Activated naive CD8-positive, alpha-beta T cell treated with anti-CD3 and anti-CD28 coated beads, Interleukin-2, amount 10 ng/mL, durations not matched to agents 7 days and 5 days (primary cell): ENCODE results near the gene CATSPERZ. TPM values are rescaled to one million over a fixed set of nuclear protein-coding genes. Genes with fewer than 3 reads are reported as not detected.

ENCODE experiments used
- ATAC-seq: fragments of 150-1000 bp; cut with Tn5 transposase; one replicate; pipeline ENCODE4 v1.10.0; 2021; ENCODE audit warnings: low read depth, moderate library complexity
- POLR2A ChIA-PET: fragments of 350-600 bp; sonication (Branson Sonifier 250); formaldehyde crosslinking; loops from one replicate; lab custom pipeline; 2021; ENCODE audit warnings: antibody characterized with exemption; lab: Charles Lee
- DNase-seq: peaks from one replicate; pipeline ENCODE4 v3.0.0; 2021
- H3K27ac Mint-ChIP-seq: one replicate; pipeline ENCODE4 v1.8.0; 2022; ENCODE audit warnings: mild to moderate bottlenecking, mixed read lengths
- H3K27me3 Mint-ChIP-seq: one replicate; pipeline ENCODE4 v1.8.0; 2022; ENCODE audit warnings: mild to moderate bottlenecking, moderate library complexity, mixed read lengths
- H3K36me3 Mint-ChIP-seq: one replicate; pipeline ENCODE4 v1.8.0; 2021; ENCODE audit warnings: mild to moderate bottlenecking, mixed read lengths
- H3K4me1 Mint-ChIP-seq: one replicate; pipeline ENCODE4 v1.8.0; 2021; ENCODE audit warnings: mixed read lengths
- H3K4me3 Mint-ChIP-seq: one replicate; pipeline ENCODE4 v1.8.0; 2022; ENCODE audit warnings: mild to moderate bottlenecking, moderate library complexity, mixed read lengths
- H3K9me3 Mint-ChIP-seq: one replicate; pipeline ENCODE4 v1.8.0; 2021; ENCODE audit warnings: mixed read lengths
- microRNA-seq: library from miRNA; unstranded; fragments of <30 nt; microRNA quantifications from one replicate; pipeline ENCODE4 v1.2.0, GENCODE V29; 2022
- total RNA-seq, 2 experiments: library from RNA; stranded (reverse); gene quantifications; one replicate each; pipeline ENCODE4 v1.2.3, GENCODE V29; 2021

Gene CATSPERZ
- total RNA-seq, 2 experiments from 2014 or later, result not detected

GRCh38 chr11:64352099-64352994, 52.2 kb downstream of the CATSPERZ start:
- Mint-ChIP-seq H3K36me3 (peaks cover 6% of the 10 kb centered on the region), H3K4me1 (peaks cover 3% of the 10 kb centered on the region), H3K9me3 (no peaks in the 10 kb centered on the region), H3K27me3 (no peaks in the 10 kb centered on the region), H3K4me3 (no peak overlapping the region), H3K27ac (no peak overlapping the region)
- ATAC-seq (no peak), DNase-seq (no peak)
- POLR2A ChIA-PET, result interaction anchor here (1.4 to 2.3 kb wide), 2 partner anchors 10 to 35 kb away, joined by 8 to 11 read pairs; partner anchors contain the start of genes PRDX5 and TRMT112

GRCh38 chr11:64352995-64353714, 53.0 kb downstream of the CATSPERZ start:
- ATAC-seq, result no peak
- Mint-ChIP-seq H3K27me3 (no peaks in the 10 kb centered on the region), H3K4me1 (peaks cover 8% of the 10 kb centered on the region), H3K36me3 (peaks cover 6% of the 10 kb centered on the region), H3K9me3 (no peaks in the 10 kb centered on the region), H3K27ac (no peak overlapping the region), H3K4me3 (no peak overlapping the region)
- POLR2A ChIA-PET, result interaction anchor here (0.8 to 2.3 kb wide), 3 partner anchors 8 to 35 kb away, joined by 3 to 11 read pairs (median 8); partner anchors contain the start of genes PRDX5 and TRMT112
- DNase-seq, result no peak

GRCh38 chr11:64353715-64354506, 53.8 kb downstream of the CATSPERZ start:
- ATAC-seq (no peak), DNase-seq (no peak)
- H3K9me3 Mint-ChIP-seq, result no peaks in the 10 kb centered on the region
- H3K4me1 Mint-ChIP-seq, result peaks cover 9% of the 10 kb centered on the region
- H3K36me3 Mint-ChIP-seq, result peaks cover 6% of the 10 kb centered on the region
- POLR2A ChIA-PET, result interaction anchor here (0.5 to 2.3 kb wide), 6 partner anchors 9 to 131 kb away, joined by 3 to 17 read pairs (median 6); partner anchors contain the start of genes PRDX5 and TRMT112
- H3K4me3 Mint-ChIP-seq, result no peak overlapping the region
- H3K27ac Mint-ChIP-seq, result no peak overlapping the region
- H3K27me3 Mint-ChIP-seq, result no peaks in the 10 kb centered on the region

Small RNA genes lying within 50 kb of the gene (microRNA-seq; reads per million reads assigned to microRNA genes)
- not detected for gene MIR7155

Other genes with a start within 250 kb of the CATSPERZ start
- gene MACROD1, start 134.2 kb upstream of the CATSPERZ start, total RNA-seq, result 10 to 100 TPM; 13.5 to 16.1 TPM
- gene STIP1, start 114.2 kb upstream of the CATSPERZ start, total RNA-seq, result 100 to 1,000 TPM; 218 to 219 TPM
- 100 to 1,000 TPM; 219 to 231 TPM for gene FERMT3, start 93.6 kb upstream of the CATSPERZ start, total RNA-seq
- 10 to 100 TPM; 45.0 to 47.8 TPM for gene TRPT1, start 74.2 kb upstream of the CATSPERZ start, total RNA-seq
- gene NUDT22, start 74.1 kb upstream of the CATSPERZ start, total RNA-seq, result 100 to 1,000 TPM; 102 to 103 TPM
- gene DNAJC4, start 69.8 kb upstream of the CATSPERZ start, total RNA-seq, result 10 to 100 TPM; 59.6 to 60.3 TPM
- 10 to 100 TPM; 93.4 to 98.8 TPM for gene VEGFB, start 65.8 kb upstream of the CATSPERZ start, total RNA-seq
- 10 to 100 TPM; 27.7 to 28.1 TPM for gene FKBP2, start 59.3 kb upstream of the CATSPERZ start, total RNA-seq
- gene PPP1R14B, start 53.4 kb upstream of the CATSPERZ start, total RNA-seq, result 100 to 1,000 TPM; 122 to 124 TPM
- 10 to 100 TPM; 18.6 to 18.9 TPM for gene PLCB3, start 48.8 kb upstream of the CATSPERZ start, total RNA-seq
- gene BAD, start 15.7 kb upstream of the CATSPERZ start, total RNA-seq, result 10 to 100 TPM; 32.9 to 35.8 TPM
- gene GPR137, start 14.5 kb upstream of the CATSPERZ start, total RNA-seq, result 10 to 100 TPM; 31.3 to 32.7 TPM
- gene KCNK4, start 9.1 kb upstream of the CATSPERZ start, total RNA-seq, result not detected
- gene ESRRA, start 5.2 kb downstream of the CATSPERZ start, total RNA-seq, result 10 to 100 TPM; 33.9 to 35.1 TPM
- 100 to 1,000 TPM; 140 to 151 TPM for gene TRMT112, start 17.2 kb downstream of the CATSPERZ start, total RNA-seq
- gene PRDX5, start 17.8 kb downstream of the CATSPERZ start, total RNA-seq, result 10 to 100 TPM; 85.1 to 91.2 TPM
- 100 to 1,000 TPM; 132 to 142 TPM for gene CCDC88B, start 39.8 kb downstream of the CATSPERZ start, total RNA-seq
- gene RPS6KA4, start 58.8 kb downstream of the CATSPERZ start, total RNA-seq, result 10 to 100 TPM; 32.4 to 33.9 TPM